ENCODE results near the gene CCDC85B.
A peak's percentile ranks its signal among the peaks of the same experiment; 100 is the strongest.

DNA sequence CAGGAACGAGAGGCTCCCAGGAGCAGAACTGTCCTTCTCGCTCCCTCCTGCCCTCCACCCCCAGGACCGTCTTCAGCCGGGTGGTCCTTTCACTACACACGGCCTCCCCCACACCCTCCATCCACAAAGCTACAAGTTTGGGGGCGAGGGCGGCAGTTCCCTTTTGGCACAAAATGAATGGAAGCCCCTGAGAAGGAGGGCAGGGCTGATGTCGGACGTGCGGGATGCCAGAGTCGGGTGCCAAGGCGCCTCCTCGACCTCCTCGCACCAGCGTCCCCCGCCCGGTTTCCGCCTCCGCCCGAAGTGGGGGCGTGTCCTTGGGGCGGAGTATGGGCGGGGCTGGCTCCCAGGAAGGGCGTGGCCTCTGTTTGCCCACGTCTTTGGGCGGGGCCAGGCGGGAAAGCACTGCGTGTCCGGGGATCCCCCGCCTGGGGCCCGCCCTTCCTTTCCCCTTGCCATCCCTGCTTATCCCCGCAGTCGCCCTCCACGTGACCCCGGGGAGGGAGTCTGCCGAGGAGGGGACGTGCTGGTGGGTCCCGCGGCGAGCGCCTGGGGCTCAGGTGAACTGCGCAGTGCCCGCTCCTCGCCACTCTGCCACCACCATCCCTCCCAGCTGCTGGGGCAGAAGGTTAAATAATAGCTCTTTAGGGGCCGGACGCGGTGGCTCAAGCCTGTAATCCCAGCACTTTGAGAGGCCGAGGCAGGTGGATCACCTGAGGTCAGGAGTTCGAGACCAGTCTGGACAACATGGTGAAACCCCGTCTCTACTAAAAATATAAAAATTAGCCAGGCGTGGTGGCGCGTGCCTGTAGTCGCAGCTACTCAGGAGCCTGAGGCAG is 16.9 kb upstream of the CCDC85B start:
- no peak for TF ChIP-seq CTCF (IDR thresholded peaks at IDR 0.05; ENCODE audit: control extremely low read depth in 1 of 3, insufficient read depth in 1 of 3, low read depth in 1 of 3, low read length in 3 of 3)
- TF ChIP-seq POLR2A (IDR thresholded peaks at IDR 0.05; ENCODE audit: control extremely low read depth in 1 of 2, low read depth in 2 of 2, low read length in 2 of 2), result peak in 1 of 2 experiments; percentile 30; a peak in 1 of 3 replicates

Data from H1 (cell line).